Measurements from ENCODE around the gene UBALD2.

DNA sequence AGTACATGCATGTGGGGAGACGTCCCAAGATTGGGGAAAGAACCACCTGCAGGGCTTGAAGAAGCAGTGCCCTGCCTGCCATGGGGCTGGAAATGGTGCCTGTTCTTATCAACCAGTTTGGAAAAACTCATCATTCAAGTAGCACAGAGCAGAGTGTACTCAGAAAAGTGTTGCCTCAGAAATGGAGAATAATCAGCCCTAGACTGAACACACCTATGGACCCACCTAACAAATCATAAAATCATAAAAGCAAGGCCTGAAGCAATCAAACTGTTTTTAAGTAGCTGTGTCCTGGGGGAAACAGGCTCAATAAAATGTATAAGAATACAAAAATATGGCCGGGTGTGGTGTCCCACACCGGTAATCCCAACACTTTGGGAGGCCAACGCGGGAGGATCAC is 31.7 kb downstream of the UBALD2 start:
- TF ChIP-seq POLR2A (IDR thresholded peaks at IDR 0.05): no peak
- TF ChIP-seq, protein P1, sequence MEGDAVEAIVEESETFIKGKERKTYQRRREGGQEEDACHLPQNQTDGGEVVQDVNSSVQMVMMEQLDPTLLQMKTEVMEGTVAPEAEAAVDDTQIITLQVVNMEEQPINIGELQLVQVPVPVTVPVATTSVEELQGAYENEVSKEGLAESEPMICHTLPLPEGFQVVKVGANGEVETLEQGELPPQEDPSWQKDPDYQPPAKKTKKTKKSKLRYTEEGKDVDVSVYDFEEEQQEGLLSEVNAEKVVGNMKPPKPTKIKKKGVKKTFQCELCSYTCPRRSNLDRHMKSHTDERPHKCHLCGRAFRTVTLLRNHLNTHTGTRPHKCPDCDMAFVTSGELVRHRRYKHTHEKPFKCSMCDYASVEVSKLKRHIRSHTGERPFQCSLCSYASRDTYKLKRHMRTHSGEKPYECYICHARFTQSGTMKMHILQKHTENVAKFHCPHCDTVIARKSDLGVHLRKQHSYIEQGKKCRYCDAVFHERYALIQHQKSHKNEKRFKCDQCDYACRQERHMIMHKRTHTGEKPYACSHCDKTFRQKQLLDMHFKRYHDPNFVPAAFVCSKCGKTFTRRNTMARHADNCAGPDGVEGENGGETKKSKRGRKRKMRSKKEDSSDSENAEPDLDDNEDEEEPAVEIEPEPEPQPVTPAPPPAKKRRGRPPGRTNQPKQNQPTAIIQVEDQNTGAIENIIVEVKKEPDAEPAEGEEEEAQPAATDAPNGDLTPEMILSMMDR (IDR thresholded peaks at IDR 0.05): no peak

Data from Peyer's patch (tissue), 4 donors.